ENCODE results near the gene NAT16. TPM values are rescaled to one million over a fixed set of nuclear protein-coding genes. Genes with fewer than 3 reads are reported as not detected.

Gene NAT16
- total RNA-seq, 4 donors from 2014 or later: 0.29 to 1.4 TPM; not detected in 2

- no peak overlapping the region for H3K4me3 ChIP-seq (replicated peaks in 1 of 3)
- H3K27ac ChIP-seq: no peak overlapping the region
- H3K27me3 ChIP-seq: no peaks in the 10 kb centered on the region
- 84 to 91% methylated on average over 2 of the region's 2 CpGs for WGBS, 2 donors
- no peaks in the 10 kb centered on the region for H3K36me3 ChIP-seq
- no peak for TF ChIP-seq CTCF (IDR thresholded peaks at IDR 0.05)
- no peak for TF ChIP-seq POLR2A (IDR thresholded peaks at IDR 0.05)
- intact Hi-C loops (cut with DNase I): no loop called here
- DNase-seq: no peak
- H3K9me3 ChIP-seq: no peaks in the 10 kb centered on the region
- H3K4me1 ChIP-seq: peaks cover 7 to 8% of the 10 kb centered on the region in 2 donors
Measured at GRCh38 chr7:101151908-101152651, 28.0 kb downstream of the NAT16 start.

DNA sequence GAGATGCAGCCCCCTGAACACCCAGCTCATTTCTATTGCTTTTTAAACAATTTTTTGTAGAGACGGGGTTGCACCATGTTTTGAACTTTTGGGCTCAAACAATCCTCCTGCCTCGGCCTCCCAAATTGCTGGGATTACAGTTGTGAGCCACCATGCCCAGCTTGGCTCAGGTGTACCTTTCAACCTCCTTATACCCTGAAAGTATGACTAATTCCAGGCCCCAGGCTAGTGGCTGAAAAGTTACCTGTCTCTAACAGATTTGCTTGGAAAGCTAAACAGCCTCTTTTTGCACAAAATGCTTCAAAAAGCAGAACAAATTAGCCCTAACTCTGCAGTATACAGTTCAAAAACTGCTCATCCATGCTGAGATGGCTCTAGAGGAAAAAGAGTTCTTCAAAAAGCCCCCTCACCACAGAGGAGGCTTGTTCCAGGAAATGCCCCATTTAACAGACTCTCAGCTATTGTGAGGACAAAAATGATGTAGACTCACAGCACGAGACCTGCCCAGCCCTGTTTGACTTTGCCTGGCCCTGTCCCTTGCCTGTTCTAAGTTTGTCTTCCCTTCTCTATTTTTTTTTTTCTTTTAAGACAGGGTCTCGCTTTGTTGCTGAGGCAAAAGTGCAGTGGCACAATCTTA is 39.2 kb downstream of the NAT16 start:
- DNase-seq: no peak
- TF ChIP-seq POLR2A (IDR thresholded peaks at IDR 0.05) (no peak), CTCF (IDR thresholded peaks at IDR 0.05) (no peak)
- Histone ChIP-seq H3K9me3 (no peaks in the 10 kb centered on the region), H3K27me3 (no peaks in the 10 kb centered on the region), H3K36me3 (no peaks in the 10 kb centered on the region), H3K4me3 (replicated peaks in 1 of 3) (no peak overlapping the region), H3K27ac (no peak overlapping the region), H3K4me1 (peaks cover 0 to 14% of the 10 kb centered on the region in 2 donors)
- 85 to 89% methylated on average over 4 of the region's 4 CpGs for WGBS, 2 donors
- intact Hi-C loops (cut with DNase I): loop anchor here (5.0 kb wide), 1 partner anchor 141 kb away; no protein-coding TSS in a partner anchor

DNA sequence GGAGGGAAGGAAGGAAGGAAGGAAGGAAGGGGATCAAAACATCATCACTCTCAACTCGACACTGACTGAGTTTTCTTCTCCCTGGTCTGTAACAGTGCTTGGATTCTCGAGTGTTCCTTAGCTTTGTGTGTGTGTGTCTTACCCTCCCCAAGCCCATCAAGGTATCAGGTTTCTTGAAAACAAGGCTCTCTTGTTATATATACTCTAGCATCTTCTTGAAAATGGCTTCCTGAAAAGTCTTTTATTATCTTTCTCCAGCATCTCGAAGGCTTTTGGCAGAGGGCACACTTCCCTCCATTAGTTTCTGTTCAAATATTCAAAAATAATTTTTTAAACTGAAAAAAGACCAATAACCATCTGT is 39.8 kb downstream of the NAT16 start:
- DNase-seq: no peak
- Histone ChIP-seq H3K4me1 (peaks cover 0 to 14% of the 10 kb centered on the region in 2 donors), H3K4me3 (replicated peaks in 1 of 3) (no peak overlapping the region), H3K9me3 (no peaks in the 10 kb centered on the region), H3K27me3 (no peaks in the 10 kb centered on the region), H3K36me3 (no peaks in the 10 kb centered on the region), H3K27ac (no peak overlapping the region)
- intact Hi-C loops (cut with DNase I): loop anchor here (5.0 kb wide), 1 partner anchor 142 kb away; no protein-coding TSS in a partner anchor
- 12 to 20% methylated on average over 3 of the region's 3 CpGs for WGBS, 2 donors
- TF ChIP-seq CTCF (IDR thresholded peaks at IDR 0.05) (no peak), POLR2A (IDR thresholded peaks at IDR 0.05) (no peak)

DNA sequence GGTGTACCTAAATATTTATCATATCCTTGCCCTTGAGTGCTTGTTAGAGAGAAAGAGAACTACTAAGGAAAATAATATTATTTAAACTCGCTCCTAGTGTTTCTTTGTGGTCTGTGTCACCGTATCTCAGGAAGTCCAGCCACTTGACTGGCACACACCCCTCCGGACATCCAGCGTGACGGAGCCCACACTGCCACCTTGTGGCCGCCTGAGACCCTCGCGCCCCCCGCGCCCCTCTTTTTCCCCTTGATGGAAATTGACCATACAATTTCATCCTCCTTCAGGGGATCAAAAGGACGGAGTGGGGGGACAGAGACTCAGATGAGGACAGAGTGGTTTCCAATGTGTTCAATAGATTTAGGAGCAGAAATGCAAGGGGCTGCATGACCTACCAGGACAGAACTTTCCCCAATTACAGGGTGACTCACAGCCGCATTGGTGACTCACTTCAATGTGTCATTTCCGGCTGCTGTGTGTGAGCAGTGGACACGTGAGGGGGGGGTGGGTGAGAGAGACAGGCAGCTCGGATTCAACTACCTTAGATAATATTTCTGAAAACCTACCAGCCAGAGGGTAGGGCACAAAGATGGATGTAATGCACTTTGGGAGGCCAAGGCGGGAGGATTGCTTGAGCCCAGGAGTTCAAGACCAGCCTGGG is 41.8 kb downstream of the NAT16 start:
- H3K4me1 ChIP-seq: peaks cover 0 to 14% of the 10 kb centered on the region in 2 donors
- intact Hi-C loops (cut with DNase I): loop anchor here (5.0 kb wide), 1 partner anchor 51 kb away; the partner anchor contains the start of gene TRIM56
- TF ChIP-seq POLR2A (IDR thresholded peaks at IDR 0.05): no peak
- peak; percentile 44 to 87 (median 55) for TF ChIP-seq CTCF (IDR thresholded peaks at IDR 0.05)
- H3K27ac ChIP-seq: peak overlapping the region in 2 of 3 donors; percentile 38 to 42
- no peaks in the 10 kb centered on the region for H3K9me3 ChIP-seq
- no peak overlapping the region for H3K4me3 ChIP-seq (replicated peaks in 1 of 3)
- H3K36me3 ChIP-seq: no peaks in the 10 kb centered on the region
- DNase-seq: peak; percentile 72
- WGBS, 2 donors: 7 to 9% methylated on average over 16 of the region's 16 CpGs
- H3K27me3 ChIP-seq: no peaks in the 10 kb centered on the region
